HepG2 (cell line): ENCODE measurements around the gene CEP170. TPM values are rescaled to one million over a fixed set of nuclear protein-coding genes. Genes with fewer than 3 reads are reported as not detected.

Experiments
- ATAC-seq: fragments of 200-7000 bp; cut with Tn5 transposase; 3 replicates; pipeline ENCODE4 v1.9.1; 2020; ENCODE audit warnings: mild to moderate bottlenecking, moderate library complexity
- BruUV-seq: library from RNA; stranded (reverse); fragments of 400-500 nt; replicated peaks from 2 replicates; lab custom pipeline; 2021; lab: Mats Ljungman, UMichigan
- CTCF ChIA-PET: fragments of 300-600 bp; formaldehyde crosslinking; extraction: SDS; loops from one replicate; lab custom pipeline; 2021; ENCODE audit warnings: low total read pairs, inconsistent platforms, low intra/inter-chr PET ratio; lab: Yijun Ruan, JAX
- POLR2A ChIA-PET: fragments of 350-600 bp; sonication (Branson Sonifier 250); formaldehyde crosslinking; loops from one replicate; lab custom pipeline; 2020; ENCODE audit warnings: antibody characterized with exemption, inconsistent platforms; lab: Yijun Ruan, JAX
- DNase-seq: peaks from one replicate; pipeline ENCODE4 v3.0.0-alpha.2; 2015; ENCODE audit warnings: low spot score
- FAIRE-seq: peaks from 3 replicates; lab custom pipeline; 2011; peaks lifted over from hg19 to GRCh38; lab: Jason Lieb, UNC
- H2AFZ ChIP-seq: one replicate; pipeline ENCODE4 v1.6.1; 2011; ENCODE audit warnings: low read length, inconsistent platforms
- H3K27ac ChIP-seq: fragments of 300-600 bp; 3 replicates; pipeline ENCODE4 v1.8.0; 2011; ENCODE audit warnings: mixed run types, mild to moderate bottlenecking, mixed read lengths, low read length, inconsistent platforms; ENCODE audit not compliant: insufficient read depth; ENCODE audit errors: extremely low read length
- H3K27me3 ChIP-seq, 2 experiments: fragments of 200-600 bp in 1 of 2; 2 replicates in 1 of 2; 3 replicates in 1 of 2; pipeline versions ENCODE4 v1.6.0 to v1.8.0; 2011; ENCODE audit warnings: low read length in 2 of 2, mild to moderate bottlenecking in 2 of 2, moderate library complexity in 2 of 2, inconsistent platforms in 1 of 2; ENCODE audit not compliant: insufficient read depth in 2 of 2, control insufficient read depth in 1 of 2
- H3K36me3 ChIP-seq, 2 experiments: fragments of 200-600 bp in 1 of 2; replicated peaks in 1 of 2; 2 replicates in 1 of 2; 3 replicates in 1 of 2; pipeline versions ENCODE4 v1.5.1 to v1.8.0; 2011; ENCODE audit warnings: low read length in 2 of 2, inconsistent platforms in 1 of 2; ENCODE audit not compliant: insufficient read depth in 2 of 2, control insufficient read depth in 1 of 2
- H3K4me1 ChIP-seq: 2 replicates; pipeline ENCODE4 v1.5.1; 2012; ENCODE audit warnings: low read length, inconsistent platforms; ENCODE audit not compliant: insufficient read depth
- H3K4me2 ChIP-seq: 2 replicates; pipeline ENCODE4 v1.6.0; 2011; ENCODE audit warnings: low read depth, low read length, inconsistent platforms
- H3K4me3 ChIP-seq, 3 experiments: fragments of 200-600 bp in 1 of 3; sonication (generic), shearing (Covaris generic) in 1 of 3; replicated peaks in 1 of 3; 2 replicates each; pipeline ENCODE4 v1.5.1; 2011 to 2016; ENCODE audit warnings: low read length in 3 of 3, inconsistent platforms in 2 of 3, low read depth in 2 of 3, mild to moderate bottlenecking in 2 of 3, control low read depth in 1 of 3, mixed read lengths in 1 of 3; ENCODE audit not compliant: insufficient read depth in 1 of 3
- H3K79me2 ChIP-seq: one replicate; pipeline ENCODE4 v1.6.1; 2011; ENCODE audit warnings: low read length, inconsistent platforms; ENCODE audit not compliant: insufficient read depth
- H3K9ac ChIP-seq: 2 replicates; pipeline ENCODE4 v1.6.0; 2011; ENCODE audit warnings: mild to moderate bottlenecking, low read depth, low read length, inconsistent platforms; ENCODE audit not compliant: insufficient read depth
- H3K9me3 ChIP-seq: 2 replicates; pipeline ENCODE4 v1.5.1; 2012; ENCODE audit warnings: mild to moderate bottlenecking, low read length
- H4K20me1 ChIP-seq: 2 replicates; pipeline ENCODE4 v1.6.0; 2011; ENCODE audit warnings: inconsistent platforms, mild to moderate bottlenecking, low read length, moderate library complexity; ENCODE audit not compliant: insufficient read depth
- IRF1 ChIP-seq: sonication (generic); formaldehyde crosslinking; IDR thresholded peaks from 2 replicates; pipeline ENCODE4 v1.4.0; 2020; ENCODE audit warnings: low read depth, mild to moderate bottlenecking, missing genetic modification reagents
- KDM5A ChIP-seq: fragments of 200-600 bp; sonication (generic); IDR thresholded peaks from 2 replicates; pipeline ENCODE4 v1.7.0; 2018; ENCODE audit warnings: antibody characterized with exemption, mild to moderate bottlenecking, low read length, borderline replicate concordance
- MYNN ChIP-seq: sonication (generic); formaldehyde crosslinking; IDR thresholded peaks from 2 replicates; pipeline ENCODE4 v1.4.0; 2020; ENCODE audit warnings: mild to moderate bottlenecking, low read depth, missing genetic modification reagents
- NFYB ChIP-seq: sonication (generic); formaldehyde crosslinking; IDR thresholded peaks from 2 replicates; pipeline ENCODE4 v1.4.0; 2020; ENCODE audit warnings: missing genetic modification reagents
- PCBP2 ChIP-seq: fragments of 200-400 bp; formaldehyde crosslinking; optimal IDR thresholded peaks from 2 replicates; pipeline ENCODE3; 2018; ENCODE audit warnings: low read length, low read depth; ENCODE audit not compliant: poor library complexity, severe bottlenecking
- RAD51 ChIP-seq: fragments of 450-650 bp; IDR thresholded peaks from 2 replicates; pipeline ENCODE4 v1.6.1; 2016; ENCODE audit warnings: borderline replicate concordance
- TOPORS ChIP-seq: sonication (generic); formaldehyde crosslinking; IDR thresholded peaks from 2 replicates; pipeline ENCODE4 v1.8.0; 2023; ENCODE audit warnings: mild to moderate bottlenecking, missing genetic modification reagents
- U2AF1 ChIP-seq: fragments of 200-400 bp; formaldehyde crosslinking; optimal IDR thresholded peaks from 2 replicates; pipeline ENCODE3; 2017; ENCODE audit warnings: mild to moderate bottlenecking, low read depth, low read length
- ZBTB26 ChIP-seq: IDR thresholded peaks from 2 replicates; pipeline ENCODE4 v1.6.1; 2016; ENCODE audit warnings: missing compliant biosample characterization, missing genetic modification reagents, borderline replicate concordance
- ZNF142 ChIP-seq: sonication (generic); formaldehyde crosslinking; IDR thresholded peaks from 2 replicates; pipeline ENCODE4 v1.4.0; 2020; ENCODE audit warnings: missing genetic modification reagents
- ZNF3 ChIP-seq: IDR thresholded peaks from 2 replicates; pipeline ENCODE4 v1.7.0; 2017; ENCODE audit warnings: inconsistent platforms
- ZNF557 ChIP-seq: sonication (generic); formaldehyde crosslinking; IDR thresholded peaks from 2 replicates; pipeline ENCODE4 v1.4.0; 2020; ENCODE audit warnings: missing genetic modification reagents
- ZNF572 ChIP-seq: sonication (generic); formaldehyde crosslinking; IDR thresholded peaks from 2 replicates; pipeline ENCODE4 v1.5.1; 2020; ENCODE audit warnings: mild to moderate bottlenecking, missing genetic modification reagents
- ZNF749 ChIP-seq: sonication (generic); formaldehyde crosslinking; IDR thresholded peaks from 2 replicates; pipeline ENCODE4 v1.8.0; 2022; ENCODE audit warnings: mild to moderate bottlenecking, missing genetic modification reagents, moderate library complexity, borderline replicate concordance
- ZNF781 ChIP-seq: sonication (generic); formaldehyde crosslinking; IDR thresholded peaks from 2 replicates; pipeline ENCODE4 v1.5.1; 2020; ENCODE audit warnings: borderline replicate concordance, mild to moderate bottlenecking, missing genetic modification reagents; ENCODE audit errors: not compliant biosample characterization
- WGBS: methylation state at CpG from one replicate; pipeline ENCODE4 v1.1.6; 2017; ENCODE audit warnings: low lambda C conversion rate; 5-methylcytosine and 5-hydroxymethylcytosine counted together
- in situ Hi-C: cut with HindIII; loops from 2 replicates; pipeline ENCODE4 v1.10.0; 2017; ENCODE audit warnings: low pct_unique_long_range_greater_than_20kb; ENCODE audit not compliant: extremely low pct_ligation_motif_present
- intact Hi-C: fragments of 100-400 bp; cut with micrococcal nuclease; formaldehyde crosslinking; loops from one replicate; pipeline ENCODE4 v1.10.0; 2022; ENCODE audit not compliant: unreplicated experiment
- polyA plus RNA-seq, 8 experiments: library from polyadenylated mRNA; depleted of rRNA in 3 of 8; stranded (reverse) in 7 of 8; unstranded in 1 of 8; fragments of >200 nt; fragmentation: Illumina TruSeq in 4 of 8; extraction: Trizol in 4 of 8; gene quantifications; 2 replicates each; pipeline versions ENCODE4 v1.2.1 to v1.2.3, GENCODE V29; 2011 to 2016; ENCODE audit warnings: low read depth in 4 of 8, missing spikeins in 1 of 8, mixed read lengths in 1 of 8; ENCODE audit not compliant: insufficient read depth in 1 of 8
- total RNA-seq, 5 experiments: library from RNA; depleted of rRNA; stranded (reverse); fragments of >200 nt; fragmentation: Illumina TruSeq; extraction: Trizol; gene quantifications; 2 replicates each; pipeline ENCODE4 v1.2.3, GENCODE V29; 2016; ENCODE audit warnings: low read depth in 1 of 5
- TF ChIP-seq, protein P1 (sequence below): IDR thresholded peaks from 2 replicates; pipeline ENCODE4 v1.6.1; 2016; ENCODE audit warnings: mild to moderate bottlenecking, missing biosample characterization, missing genetic modification reagents
- TF ChIP-seq, protein P2 (sequence below): IDR thresholded peaks from 2 replicates; pipeline ENCODE4 v1.6.1; 2016; ENCODE audit warnings: control low read depth

The CEP170 gene
- total and polyA plus RNA-seq, 2 of the 13 experiments (the other 11 are each of a cell fraction or from before 2014, with no cell fraction given), result 23.0 to 28.6 TPM

DNA sequence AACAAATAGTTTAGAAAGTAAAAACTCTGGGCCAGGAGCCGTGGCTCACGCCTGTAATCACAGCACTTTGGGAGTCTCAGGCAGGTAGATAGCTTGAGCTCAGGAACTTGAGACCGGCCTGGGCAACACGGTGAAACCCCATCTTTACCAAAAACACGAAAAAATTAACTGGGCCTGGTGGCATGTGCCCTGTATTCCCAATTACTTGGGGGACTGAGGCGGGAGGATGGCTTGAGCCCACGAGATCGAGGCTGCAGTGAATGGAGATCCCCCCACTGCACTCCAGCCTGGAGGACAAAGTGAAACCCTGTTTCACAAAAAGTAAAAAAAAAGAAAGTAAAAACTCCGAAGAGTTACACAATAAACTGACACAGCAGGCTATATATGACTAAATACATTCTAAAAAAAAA, 10.6 kb downstream of the CEP170 start:
- no peak overlapping the region for H2AFZ ChIP-seq
- H3K36me3 ChIP-seq, result no peaks in the 10 kb centered on the region; a peak in 2 of 5 replicates
- ChIA-PET POLR2A (no interaction called here), CTCF (no interaction called here)
- in situ Hi-C loops (no loop called here), intact Hi-C loops (no loop called here)
- H3K27me3 ChIP-seq, result no peaks in the 10 kb centered on the region
- no peaks in the 10 kb centered on the region for H3K9me3 ChIP-seq
- DNase-seq (no peak), ATAC-seq (no peak), FAIRE-seq (no peak)
- H3K4me3 ChIP-seq, result no peak overlapping the region
- H3K27ac ChIP-seq, result no peak overlapping the region
- BruUV-seq, result no TSS peak
- peaks cover 13% of the 10 kb centered on the region; the same call in 1 of the 2 replicates for H3K4me1 ChIP-seq
- H3K79me2 ChIP-seq, result peaks cover 69% of the 10 kb centered on the region
- no peak overlapping the region for H3K9ac ChIP-seq
- no peak overlapping the region for H3K4me2 ChIP-seq
- 99% methylated on average over 8 of the region's 9 CpGs for WGBS
- H4K20me1 ChIP-seq, result peaks cover 4% of the 10 kb centered on the region
- TF ChIP-seq PCBP2 (no peak), IRF1 (CRISPR knock-in tag) (no peak), RAD51 (no peak), ZNF142 (CRISPR knock-in tag) (no peak), ZNF3 (CRISPR knock-in tag) (no peak), MYNN (CRISPR knock-in tag) (no peak), ZBTB26 (no peak), TOPORS (CRISPR knock-in tag) (no peak), ZNF781 (CRISPR knock-in tag) (no peak), ZNF557 (CRISPR knock-in tag) (no peak), NFYB (CRISPR knock-in tag) (no peak), U2AF1 (no peak), ZNF572 (CRISPR knock-in tag) (no peak), ZNF749 (CRISPR knock-in tag) (no peak), KDM5A (no peak)
- TF ChIP-seq, protein P1, sequence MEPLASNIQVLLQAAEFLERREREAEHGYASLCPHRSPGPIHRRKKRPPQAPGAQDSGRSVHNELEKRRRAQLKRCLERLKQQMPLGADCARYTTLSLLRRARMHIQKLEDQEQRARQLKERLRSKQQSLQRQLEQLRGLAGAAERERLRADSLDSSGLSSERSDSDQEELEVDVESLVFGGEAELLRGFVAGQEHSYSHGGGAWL (CRISPR knock-in tag), result no peak
- TF ChIP-seq, protein P2, sequence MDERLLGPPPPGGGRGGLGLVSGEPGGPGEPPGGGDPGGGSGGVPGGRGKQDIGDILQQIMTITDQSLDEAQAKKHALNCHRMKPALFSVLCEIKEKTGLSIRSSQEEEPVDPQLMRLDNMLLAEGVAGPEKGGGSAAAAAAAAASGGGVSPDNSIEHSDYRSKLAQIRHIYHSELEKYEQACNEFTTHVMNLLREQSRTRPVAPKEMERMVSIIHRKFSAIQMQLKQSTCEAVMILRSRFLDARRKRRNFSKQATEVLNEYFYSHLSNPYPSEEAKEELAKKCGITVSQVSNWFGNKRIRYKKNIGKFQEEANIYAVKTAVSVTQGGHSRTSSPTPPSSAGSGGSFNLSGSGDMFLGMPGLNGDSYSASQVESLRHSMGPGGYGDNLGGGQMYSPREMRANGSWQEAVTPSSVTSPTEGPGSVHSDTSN, result no peak
